GM23248 (cell line): ENCODE data around the gene NFKBIE.

Source experiments
- EZH2 ChIP-seq: fragments of 200-600 bp; sonication (generic); IDR thresholded peaks from 2 replicates; pipeline ENCODE4 v1.6.1; 2018; ENCODE audit warnings: antibody characterized with exemption, mild to moderate bottlenecking; ENCODE audit not compliant: insufficient read depth, poor library complexity, severe bottlenecking
- EZH2phosphoT487 ChIP-seq: fragments of 200-600 bp; sonication (generic); IDR thresholded peaks from 2 replicates; pipeline ENCODE4 v1.6.1; 2018; ENCODE audit warnings: antibody characterized with exemption, moderate library complexity, mild to moderate bottlenecking, low read depth; ENCODE audit not compliant: insufficient read depth

DNA sequence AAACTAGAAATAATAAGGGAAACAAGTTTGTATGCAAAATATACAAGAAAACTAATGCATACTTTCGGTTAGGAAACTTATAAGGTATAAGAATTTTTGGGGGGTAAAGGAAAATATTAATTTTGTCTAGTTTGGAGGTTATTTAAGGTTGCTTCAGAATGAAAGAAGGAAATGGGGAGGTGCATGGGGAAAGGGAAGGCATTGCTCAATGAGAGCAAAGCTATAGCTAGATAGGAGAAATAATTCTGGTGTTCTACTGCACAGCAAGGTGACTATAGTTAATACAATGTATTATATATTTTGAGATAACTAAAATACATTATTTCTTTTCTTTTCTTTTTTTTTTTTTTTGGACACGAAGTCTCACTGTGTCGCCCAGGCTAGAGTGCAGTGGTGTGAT is 54.1 kb downstream of the NFKBIE start:
- TF ChIP-seq EZH2: no peak
- no peak for TF ChIP-seq EZH2phosphoT487
